Activated CD8-positive, alpha-beta memory T cell treated with anti-CD3 and anti-CD28 coated beads, Interleukin-2, amount 50 U/mL, for 48 hours (primary cell): ENCODE measurements around the gene CAMKMT.

ENCODE experiments used
- DNase-seq: peaks from one replicate; pipeline ENCODE4 v3.0.0-alpha.2; 2020

The CAMKMT gene

GRCh38 chr2:44706681-44707553 lies 345.2 kb downstream of the CAMKMT start:
- no peak for DNase-seq

- DNase-seq: no peak
Measured at GRCh38 chr2:44707945-44708660, 346.4 kb downstream of the CAMKMT start.

- no peak for DNase-seq
Measured at GRCh38 chr2:44708661-44709000, 346.9 kb downstream of the CAMKMT start.

- no peak for DNase-seq
Measured at GRCh38 chr2:44713170-44713569, 351.4 kb downstream of the CAMKMT start.

- DNase-seq: no peak
Measured at GRCh38 chr2:44715671-44716081, 353.9 kb downstream of the CAMKMT start.

GRCh38 chr2:44716131-44716530 lies 354.4 kb downstream of the CAMKMT start:
- DNase-seq: no peak

GRCh38 chr2:44718431-44718830 lies 356.7 kb downstream of the CAMKMT start:
- no peak for DNase-seq

GRCh38 chr2:44719562-44719961 lies 357.8 kb downstream of the CAMKMT start:
- DNase-seq: no peak

- no peak for DNase-seq
Measured at GRCh38 chr2:44722026-44722625, 360.4 kb downstream of the CAMKMT start.

- DNase-seq: no peak
Measured at GRCh38 chr2:44723921-44724320, 362.2 kb downstream of the CAMKMT start.

GRCh38 chr2:44730593-44730992 lies 368.8 kb downstream of the CAMKMT start:
- DNase-seq: no peak

- DNase-seq: no peak
Measured at GRCh38 chr2:44731505-44731904, 369.8 kb downstream of the CAMKMT start.

- no peak for DNase-seq
Measured at GRCh38 chr2:44736270-44736942, 374.7 kb downstream of the CAMKMT start.

GRCh38 chr2:44740678-44741077 lies 378.9 kb downstream of the CAMKMT start:
- no peak for DNase-seq

GRCh38 chr2:44741507-44741906 lies 379.8 kb downstream of the CAMKMT start:
- no peak for DNase-seq

GRCh38 chr2:44742057-44742456 lies 380.3 kb downstream of the CAMKMT start:
- no peak for DNase-seq

- no peak for DNase-seq
Measured at GRCh38 chr2:44743473-44743872, 381.7 kb downstream of the CAMKMT start.

- no peak for DNase-seq
Measured at GRCh38 chr2:44744961-44745892, 383.5 kb downstream of the CAMKMT start.

GRCh38 chr2:44745922-44746766 lies 384.4 kb downstream of the CAMKMT start:
- no peak for DNase-seq

- DNase-seq: no peak
Measured at GRCh38 chr2:44746856-44747615, 385.3 kb downstream of the CAMKMT start.
